ENCODE results near the gene FAH. TPM values are rescaled to one million over a fixed set of nuclear protein-coding genes. Genes with fewer than 3 reads are reported as not detected.

Gene FAH
- total and polyA plus RNA-seq, 10 of the 15 experiments (the other 5 are each of a cell fraction or from before 2014, with no cell fraction given) = 36.3 to 121 (median 62.0) TPM

GRCh38 chr15:80210611-80211573 is 58.1 kb downstream of the FAH start (continued):
- no peak for TF ChIP-seq CBX3 (IDR thresholded peaks at IDR 0.05; ENCODE audit: borderline replicate concordance, low read depth)
- 0 out of 2 replicates have a peak, but pooled peaks have one; percentile 40 for TF ChIP-seq NFYB (IDR thresholded peaks at IDR 0.05; ENCODE audit: insufficient read depth, low read depth, low read length)
- TF ChIP-seq CBX5 (IDR thresholded peaks at IDR 0.05; ENCODE audit: low read depth) = no peak
- TF ChIP-seq E2F4 (IDR thresholded peaks at IDR 0.05; ENCODE audit: low read depth, low read length) = no peak
- TF ChIP-seq MEF2B (IDR thresholded peaks at IDR 0.05; ENCODE audit: partially characterized antibody, poor library complexity, severe bottlenecking) = peak; percentile 64
- no peak for TF ChIP-seq CREB1 (IDR thresholded peaks at IDR 0.05; ENCODE audit: low read depth)
- TF ChIP-seq SMAD1 (IDR thresholded peaks at IDR 0.05; ENCODE audit: low read depth, partially characterized antibody) = no peak

- intact Hi-C loops (cut with micrococcal nuclease; ENCODE audit: unreplicated experiment) (no loop called here), in situ Hi-C loops (cut with MboI) (no loop called here)
- Histone ChIP-seq H2AFZ (ENCODE audit: control insufficient read depth, low read depth, low read length) (no peak overlapping the region), H3K4me2 (ENCODE audit: control insufficient read depth, insufficient read depth) (no peak overlapping the region), H3K79me2 (ENCODE audit: control insufficient read depth, insufficient read depth, low read length) (no peaks in the 10 kb centered on the region), H4K20me1 (ENCODE audit: control insufficient read depth, insufficient read depth) (no peaks in the 10 kb centered on the region), H3K9ac (ENCODE audit: control insufficient read depth, insufficient read depth, low read length) (no peak overlapping the region), H3K36me3 (ENCODE audit: control insufficient read depth in 2 of 2, insufficient read depth in 2 of 2, low read length in 1 of 2) (no peaks in the 10 kb centered on the region), H3K4me3 (no peak overlapping the region), H3K4me1 (ENCODE audit: control insufficient read depth, insufficient read depth, low read length) (peaks cover 9% of the 10 kb centered on the region), H3K9me3 (replicated peaks; ENCODE audit: control insufficient read depth, insufficient read depth, low read length) (no peaks in the 10 kb centered on the region), H3K27me3 (replicated peaks in 1 of 2; ENCODE audit: control insufficient read depth in 2 of 2, insufficient read depth in 2 of 2, low read length in 1 of 2) (no peaks in the 10 kb centered on the region; a peak in 1 of 4 replicates), H3K27ac (ENCODE audit: control insufficient read depth, insufficient read depth) (no peak overlapping the region)
- ChIA-PET RAD21 (ENCODE audit: unreplicated experiment) (no interaction called here), SMC1A (ENCODE audit: uncharacterized antibody, unreplicated experiment) (interaction anchor here (1.6 kb wide), 1 partner anchor 9 kb away, joined by 3 read pairs; no protein-coding TSS in a partner anchor), CTCF (interaction anchor here (0.7 kb wide), 1 partner anchor 20 kb away, joined by 3 read pairs; no protein-coding TSS in a partner anchor), POLR2A (no interaction called here)
- no peak for FAIRE-seq
- no peak for ATAC-seq
- no peak for DNase-seq (ENCODE audit: low read depth, low spot score)
- BruUV-seq (replicated peaks) = no TSS peak
- WGBS (ENCODE audit: insufficient coverage, insufficient replicate concordance, low lambda C conversion rate, missing lambda C conversion rate) = 0% methylated on average over 1 of the region's 1 CpG
- no peak for TF ChIP-seq ZBTB11 (CRISPR knock-in tag; IDR thresholded peaks at IDR 0.05)
- no peak for TF ChIP-seq ATF7 (IDR thresholded peaks at IDR 0.05; ENCODE audit: low read depth)
- TF ChIP-seq SMARCA5 (IDR thresholded peaks at IDR 0.05) = no peak
- TF ChIP-seq ZNF384 (IDR thresholded peaks at IDR 0.05; ENCODE audit: borderline replicate concordance, low read depth, low read length) = no peak
- no peak for TF ChIP-seq ZBTB40 (IDR thresholded peaks at IDR 0.05; ENCODE audit: borderline replicate concordance)
- TF ChIP-seq TBL1XR1 (IDR thresholded peaks at IDR 0.05; ENCODE audit: low read depth, low read length) = no peak
Measured at GRCh38 chr15:80211976-80212375, 59.2 kb downstream of the FAH start.
